ENCODE data around the gene VWA2. TPM values are rescaled to one million over a fixed set of nuclear protein-coding genes. Genes with fewer than 3 reads are reported as not detected.

Gene VWA2
- total RNA-seq, 2 donors from 2014 or later, result 1.7 to 2.0 TPM

DNA sequence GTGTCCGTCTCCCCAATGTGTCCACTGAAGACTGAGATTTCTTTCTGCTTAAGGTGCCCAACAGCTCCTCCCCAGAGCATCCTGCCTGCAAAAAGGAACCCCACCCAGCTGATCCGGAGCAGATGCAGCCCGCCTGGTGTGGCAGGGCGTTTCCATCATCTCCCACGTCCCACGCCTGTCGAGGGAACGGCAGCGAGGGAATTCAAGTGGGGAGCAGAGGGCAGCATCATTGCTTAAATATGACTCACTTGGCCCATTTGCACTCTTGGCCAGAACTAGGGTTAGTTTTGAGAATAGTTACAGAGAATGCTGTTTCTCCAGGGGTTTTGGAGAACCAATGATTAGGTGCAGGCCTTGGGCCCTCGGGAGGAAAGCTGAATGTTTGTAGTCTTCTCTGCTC, 20.8 kb downstream of the VWA2 start:
- Mint-ChIP-seq H3K36me3 (ENCODE audit: low read depth) (no peaks in the 10 kb centered on the region), H3K4me1 (peaks cover 16% of the 10 kb centered on the region), H3K9me3 (no peaks in the 10 kb centered on the region), H3K27ac (no peak overlapping the region), H3K4me3 (no peak overlapping the region), H3K27me3 (ENCODE audit: insufficient read depth) (no peaks in the 10 kb centered on the region)
- Histone ChIP-seq H3K4me1 (ENCODE audit: control insufficient read depth, insufficient read depth, low read length) (no peaks in the 10 kb centered on the region), H3K27me3 (ENCODE audit: control insufficient read depth, insufficient read depth, low read length, poor library complexity, severe bottlenecking) (no peaks in the 10 kb centered on the region), H3K27ac (ENCODE audit: low read depth, low read length) (no peak overlapping the region), H3K9me3 (ENCODE audit: control insufficient read depth, low read length) (no peaks in the 10 kb centered on the region), H3K36me3 (ENCODE audit: control insufficient read depth, insufficient read depth, low read length) (no peaks in the 10 kb centered on the region), H3K9ac (ENCODE audit: extremely low read depth, low read length, poor library complexity, severe bottlenecking) (no peak overlapping the region), H3K4me3 (ENCODE audit: low read length) (no peak overlapping the region)
- no peak for DNase-seq
- WGBS, 2 experiments (ENCODE audit: insufficient coverage in 1 of 2, insufficient read length in 1 of 2), result 94 to 95% methylated on average over 8 to 10 of the region's 10 CpGs
- TF ChIP-seq, protein P1, sequence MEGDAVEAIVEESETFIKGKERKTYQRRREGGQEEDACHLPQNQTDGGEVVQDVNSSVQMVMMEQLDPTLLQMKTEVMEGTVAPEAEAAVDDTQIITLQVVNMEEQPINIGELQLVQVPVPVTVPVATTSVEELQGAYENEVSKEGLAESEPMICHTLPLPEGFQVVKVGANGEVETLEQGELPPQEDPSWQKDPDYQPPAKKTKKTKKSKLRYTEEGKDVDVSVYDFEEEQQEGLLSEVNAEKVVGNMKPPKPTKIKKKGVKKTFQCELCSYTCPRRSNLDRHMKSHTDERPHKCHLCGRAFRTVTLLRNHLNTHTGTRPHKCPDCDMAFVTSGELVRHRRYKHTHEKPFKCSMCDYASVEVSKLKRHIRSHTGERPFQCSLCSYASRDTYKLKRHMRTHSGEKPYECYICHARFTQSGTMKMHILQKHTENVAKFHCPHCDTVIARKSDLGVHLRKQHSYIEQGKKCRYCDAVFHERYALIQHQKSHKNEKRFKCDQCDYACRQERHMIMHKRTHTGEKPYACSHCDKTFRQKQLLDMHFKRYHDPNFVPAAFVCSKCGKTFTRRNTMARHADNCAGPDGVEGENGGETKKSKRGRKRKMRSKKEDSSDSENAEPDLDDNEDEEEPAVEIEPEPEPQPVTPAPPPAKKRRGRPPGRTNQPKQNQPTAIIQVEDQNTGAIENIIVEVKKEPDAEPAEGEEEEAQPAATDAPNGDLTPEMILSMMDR (conservative IDR thresholded peaks at IDR 0.05), result no peak

DNA sequence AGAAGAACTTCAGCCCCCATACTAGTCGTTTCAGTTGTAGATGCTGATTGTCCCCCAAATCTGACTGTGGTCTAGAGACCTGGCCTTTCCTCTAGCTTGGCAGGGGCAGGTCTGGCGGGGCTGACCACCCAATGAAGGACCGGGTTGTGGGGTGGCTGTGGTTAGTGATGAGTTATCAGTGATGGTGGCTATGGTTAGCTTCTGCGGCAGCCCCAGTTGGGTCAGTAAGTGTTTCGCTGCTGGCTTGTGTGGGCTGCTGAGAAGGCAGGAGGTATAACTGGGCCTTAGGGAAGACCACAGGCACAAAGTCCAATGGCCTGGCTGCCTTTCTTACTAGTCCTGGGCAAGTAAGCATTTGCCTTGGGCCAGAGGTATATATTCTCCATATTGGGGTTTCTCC, 21.3 kb downstream of the VWA2 start:
- Histone ChIP-seq H3K36me3 (ENCODE audit: control insufficient read depth, insufficient read depth, low read length) (no peaks in the 10 kb centered on the region), H3K4me1 (ENCODE audit: control insufficient read depth, insufficient read depth, low read length) (no peaks in the 10 kb centered on the region), H3K27me3 (ENCODE audit: control insufficient read depth, insufficient read depth, low read length, poor library complexity, severe bottlenecking) (no peaks in the 10 kb centered on the region), H3K4me3 (ENCODE audit: low read length) (no peak overlapping the region), H3K9ac (ENCODE audit: extremely low read depth, low read length, poor library complexity, severe bottlenecking) (no peak overlapping the region), H3K9me3 (ENCODE audit: control insufficient read depth, low read length) (no peaks in the 10 kb centered on the region), H3K27ac (ENCODE audit: low read depth, low read length) (no peak overlapping the region)
- whole genome bisulfite sequencing, 2 experiments (ENCODE audit: insufficient coverage in 1 of 2, insufficient read length in 1 of 2), result 57 to 93% methylated on average over 1 to 5 of the region's 5 CpGs
- no peaks in the 10 kb centered on the region for H3K9me3 Mint-ChIP-seq
- no peak overlapping the region for H3K27ac Mint-ChIP-seq
- no peaks in the 10 kb centered on the region for H3K27me3 Mint-ChIP-seq (ENCODE audit: insufficient read depth)
- H3K4me1 Mint-ChIP-seq, result peaks cover 16% of the 10 kb centered on the region
- no peak for DNase-seq
- H3K4me3 Mint-ChIP-seq, result no peak overlapping the region
- no peaks in the 10 kb centered on the region for H3K36me3 Mint-ChIP-seq (ENCODE audit: low read depth)
- TF ChIP-seq, protein P1 (conservative IDR thresholded peaks at IDR 0.05), result no peak

DNA sequence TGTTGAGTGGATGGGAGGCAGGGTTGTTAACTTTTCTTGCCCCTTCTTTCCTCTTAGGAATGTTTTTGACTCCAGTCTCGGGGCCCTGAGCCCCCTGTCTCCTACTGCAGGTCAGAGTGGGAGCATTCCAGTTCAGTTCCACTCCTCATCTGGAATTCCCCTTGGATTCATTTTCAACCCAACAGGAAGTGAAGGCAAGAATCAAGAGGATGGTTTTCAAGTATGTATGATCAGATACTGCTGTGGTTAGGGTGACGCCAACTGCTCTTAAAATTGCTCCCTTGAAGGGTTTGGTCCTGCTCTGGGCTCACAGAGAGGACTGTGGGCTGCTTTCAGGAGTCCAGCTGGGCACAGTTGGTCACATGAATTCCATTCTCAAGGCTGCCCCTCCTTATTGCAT, 22.0 kb downstream of the VWA2 start:
- no peak overlapping the region for H3K4me3 Mint-ChIP-seq
- WGBS, 2 experiments (ENCODE audit: insufficient coverage in 1 of 2, insufficient read length in 1 of 2), result 88 to 100% methylated on average over 1 to 2 of the region's 2 CpGs
- TF ChIP-seq, protein P1 (conservative IDR thresholded peaks at IDR 0.05), result no peak
- Histone ChIP-seq H3K27ac (ENCODE audit: low read depth, low read length) (no peak overlapping the region), H3K4me3 (ENCODE audit: low read length) (no peak overlapping the region), H3K9me3 (ENCODE audit: control insufficient read depth, low read length) (no peaks in the 10 kb centered on the region), H3K9ac (ENCODE audit: extremely low read depth, low read length, poor library complexity, severe bottlenecking) (no peak overlapping the region), H3K36me3 (ENCODE audit: control insufficient read depth, insufficient read depth, low read length) (no peaks in the 10 kb centered on the region), H3K4me1 (ENCODE audit: control insufficient read depth, insufficient read depth, low read length) (no peaks in the 10 kb centered on the region), H3K27me3 (ENCODE audit: control insufficient read depth, insufficient read depth, low read length, poor library complexity, severe bottlenecking) (no peaks in the 10 kb centered on the region)
- no peaks in the 10 kb centered on the region for H3K9me3 Mint-ChIP-seq
- H3K27me3 Mint-ChIP-seq (ENCODE audit: insufficient read depth), result no peaks in the 10 kb centered on the region
- no peak overlapping the region for H3K27ac Mint-ChIP-seq
- no peaks in the 10 kb centered on the region for H3K36me3 Mint-ChIP-seq (ENCODE audit: low read depth)
- peaks cover 16% of the 10 kb centered on the region for H3K4me1 Mint-ChIP-seq
- DNase-seq, result no peak
